Endothelial cell of coronary artery (primary cell): ENCODE measurements around the gene RNF133. TPM values are rescaled to one million over a fixed set of nuclear protein-coding genes. Genes with fewer than 3 reads are reported as not detected.

ENCODE experiments used
- total RNA-seq: library from RNA; depleted of rRNA; stranded (reverse); fragments of >200 nt; gene quantifications from 2 replicates; pipeline ENCODE4 v1.2.3, GENCODE V29; 2014

The RNF133 gene
- 0.72 and 1.5 TPM in 2 replicates for total RNA-seq

GRCh38 chr7:122699017-122699416, at the start of gene RNF133:
TSS of gene RNF133 (minus strand) at chr7:122699117. CDS start at chr7:122698918, 199 bp downstream.

GRCh38 chr7:122702872-122703510, 4.1 kb upstream of the RNF133 start, which contains the start of gene RNF148:
TSS of gene RNF148 (minus strand) at chr7:122702922. CDS start at chr7:122702750, 172 bp downstream.

Other genes with a start within 250 kb of the RNF133 start
- 1.4 and 1.7 TPM in 2 replicates for gene RNF148, start 3.8 kb upstream of the RNF133 start, total RNA-seq
- gene CADPS2, start 187.3 kb upstream of the RNF133 start, total RNA-seq, result 51.4 and 53.7 TPM in 2 replicates